IPS-15b (cell line): ENCODE measurements around the gene HDAC11.
"Not testable (repeated sequence)": the region's sequence is repeated elsewhere in the genome, so short reads cannot be mapped to it uniquely, and the experiment has no call there.

ENCODE experiments used
- H3K27me3 ChIP-seq: one replicate; pipeline ENCODE4 v1.6.1; 2013; ENCODE audit warnings: low read length; ENCODE audit not compliant: control insufficient read depth, insufficient read depth
- H3K36me3 ChIP-seq: one replicate; pipeline ENCODE4 v1.6.1; 2013; ENCODE audit warnings: low read length; ENCODE audit not compliant: control insufficient read depth, insufficient read depth
- H3K4me1 ChIP-seq: one replicate; pipeline ENCODE4 v1.6.1; 2013; ENCODE audit warnings: mild to moderate bottlenecking, low read length; ENCODE audit not compliant: control insufficient read depth, insufficient read depth
- H3K4me3 ChIP-seq: one replicate; pipeline ENCODE4 v1.5.1; 2013; ENCODE audit warnings: low read depth, low read length
- H3K9ac ChIP-seq: one replicate; pipeline ENCODE4 v1.6.1; 2013; ENCODE audit warnings: low read depth, mild to moderate bottlenecking, low read length
- H3K9me3 ChIP-seq: one replicate; pipeline ENCODE4 v1.6.1; 2013; ENCODE audit warnings: mild to moderate bottlenecking, low read length; ENCODE audit not compliant: control insufficient read depth, insufficient read depth

HDAC11 gene

DNA sequence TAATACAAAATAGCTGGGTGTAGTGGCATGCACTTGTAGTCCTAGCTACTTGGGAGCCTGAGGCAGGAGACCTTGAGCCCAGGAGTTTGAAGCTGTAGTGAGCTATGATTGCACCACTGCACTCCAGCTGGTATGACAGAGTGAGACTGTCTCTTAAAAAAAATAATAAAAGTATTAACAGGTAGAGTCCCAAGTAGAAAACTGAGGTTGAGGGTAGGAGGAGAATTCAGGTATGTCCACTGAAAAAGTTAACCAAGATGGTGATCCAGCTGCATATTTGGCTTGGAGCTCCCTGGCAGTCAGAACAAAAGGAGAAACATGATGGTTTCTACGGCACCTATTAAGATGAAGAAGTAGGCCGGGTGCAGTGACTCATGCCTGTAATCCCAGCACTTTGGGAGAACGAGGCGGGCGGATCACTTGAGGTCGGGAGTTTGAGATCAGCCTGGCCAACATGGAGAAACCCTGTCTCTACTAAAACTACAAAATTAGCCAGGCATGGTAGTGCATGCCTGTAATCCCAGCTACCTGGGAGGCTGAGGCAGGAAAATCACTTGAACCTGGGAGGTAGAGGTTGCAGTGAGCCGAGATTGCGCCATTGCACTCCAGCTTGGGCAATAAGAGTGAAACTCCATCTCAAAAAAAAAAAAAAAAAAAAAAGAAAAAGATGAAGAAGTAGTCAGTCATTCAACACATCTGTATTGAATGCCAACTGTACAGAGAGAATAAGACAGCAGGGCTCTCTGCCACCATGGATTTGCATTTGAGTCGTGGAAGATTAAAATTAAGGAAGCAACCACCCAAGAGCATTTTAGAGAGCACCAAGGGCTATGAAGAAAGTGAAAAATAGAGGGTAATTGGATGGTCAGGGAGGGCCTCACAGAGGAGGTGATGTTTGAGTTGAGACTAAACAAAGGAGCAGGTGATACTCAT lies 5.8 kb downstream of the HDAC11 start:
- not testable (repeated sequence) for H3K9me3 ChIP-seq, H3K4me1 ChIP-seq

DNA sequence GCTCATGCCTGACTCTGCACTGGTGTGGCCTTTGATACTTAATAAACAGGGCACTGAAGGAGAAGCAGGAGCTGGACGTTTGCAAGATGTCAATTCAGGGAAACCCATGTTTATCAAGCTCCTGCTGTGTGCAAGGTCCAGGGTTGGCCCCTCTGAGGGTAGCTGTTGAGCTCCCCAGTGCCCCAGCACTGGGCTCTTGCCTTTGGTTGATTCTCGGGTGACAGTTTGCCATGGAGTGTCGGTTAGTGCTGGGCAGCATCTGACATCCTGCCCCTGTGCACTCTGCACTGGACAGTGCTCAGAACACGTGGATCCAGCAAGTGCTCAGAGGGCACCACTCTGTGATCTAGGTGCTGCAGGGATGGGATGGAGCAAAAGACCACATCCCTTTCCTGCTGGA lies 7.3 kb downstream of the HDAC11 start:
- Histone ChIP-seq H3K27me3 (no peaks in the 10 kb centered on the region), H3K4me1 (no peaks in the 10 kb centered on the region), H3K9ac (no peak overlapping the region), H3K36me3 (no peaks in the 10 kb centered on the region), H3K9me3 (no peaks in the 10 kb centered on the region), H3K4me3 (no peak overlapping the region)

More for the DNA sequence above, 5.8 kb downstream of the HDAC11 start:
- not testable (repeated sequence) for H3K9ac ChIP-seq, H3K27me3 ChIP-seq, H3K4me3 ChIP-seq, H3K36me3 ChIP-seq

DNA sequence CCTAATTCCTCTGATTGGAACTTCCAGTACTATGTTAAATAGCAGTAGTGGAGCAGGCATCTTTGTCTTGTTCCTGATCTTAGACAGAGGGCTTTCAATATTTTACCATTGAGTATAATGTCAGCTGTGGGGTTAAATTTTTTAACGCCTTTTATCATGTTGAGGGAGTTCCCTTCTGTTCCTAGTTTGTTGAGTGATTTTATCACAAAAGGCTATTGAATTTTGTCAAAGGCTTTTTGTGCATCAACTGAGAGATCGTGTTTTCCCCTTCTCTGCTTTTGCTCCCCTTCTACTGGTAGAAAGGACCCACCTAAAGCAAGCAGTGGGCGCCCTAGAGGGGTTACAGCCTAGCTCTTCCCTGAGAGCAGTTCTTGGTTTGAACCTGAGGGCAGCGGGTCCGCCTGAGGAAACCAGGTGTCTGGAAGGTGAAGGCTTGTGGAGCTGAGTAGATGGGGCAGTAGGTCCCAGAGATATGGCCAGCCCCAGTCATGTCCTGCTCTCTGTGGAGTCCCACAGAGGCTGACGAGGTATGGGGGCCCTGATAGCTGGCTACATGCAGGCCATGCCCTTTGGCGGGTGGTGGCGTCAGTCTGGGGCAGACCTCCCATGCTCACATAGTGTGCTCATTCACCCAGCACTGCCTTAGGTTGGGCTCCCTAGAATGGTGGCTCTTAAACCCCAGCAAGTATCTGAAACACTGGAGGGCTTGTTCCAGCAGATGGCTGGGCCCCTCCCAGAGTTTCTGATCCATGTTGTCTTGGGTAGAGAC lies 11.3 kb downstream of the HDAC11 start:
- Histone ChIP-seq H3K9ac (no peak overlapping the region), H3K36me3 (no peaks in the 10 kb centered on the region), H3K9me3 (no peaks in the 10 kb centered on the region), H3K27me3 (no peaks in the 10 kb centered on the region), H3K4me3 (no peak overlapping the region), H3K4me1 (no peaks in the 10 kb centered on the region)

DNA sequence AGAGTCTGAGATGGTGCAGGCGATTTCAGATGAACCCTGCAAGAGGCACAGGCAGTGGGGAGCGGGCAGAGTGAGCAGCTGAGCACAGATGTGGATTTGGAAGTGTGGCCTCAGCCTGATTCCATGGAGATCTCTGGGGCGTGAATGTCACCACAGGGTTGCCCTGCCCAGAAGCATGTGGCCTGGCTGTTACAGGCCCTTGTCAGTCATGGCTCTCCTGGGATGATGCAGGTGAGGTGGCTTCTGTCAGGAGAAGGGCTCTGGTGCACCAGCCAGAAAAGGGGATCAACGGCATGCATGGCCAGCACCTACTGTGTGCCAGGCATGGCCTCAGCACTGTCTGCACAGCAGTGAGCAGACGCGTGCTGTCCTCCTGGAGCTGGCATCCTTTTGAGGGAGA lies 11.9 kb downstream of the HDAC11 start:
- no peak overlapping the region for H3K4me3 ChIP-seq
- no peak overlapping the region for H3K9ac ChIP-seq
- no peaks in the 10 kb centered on the region for H3K36me3 ChIP-seq
- no peaks in the 10 kb centered on the region for H3K9me3 ChIP-seq
- no peaks in the 10 kb centered on the region for H3K4me1 ChIP-seq
- no peaks in the 10 kb centered on the region for H3K27me3 ChIP-seq

DNA sequence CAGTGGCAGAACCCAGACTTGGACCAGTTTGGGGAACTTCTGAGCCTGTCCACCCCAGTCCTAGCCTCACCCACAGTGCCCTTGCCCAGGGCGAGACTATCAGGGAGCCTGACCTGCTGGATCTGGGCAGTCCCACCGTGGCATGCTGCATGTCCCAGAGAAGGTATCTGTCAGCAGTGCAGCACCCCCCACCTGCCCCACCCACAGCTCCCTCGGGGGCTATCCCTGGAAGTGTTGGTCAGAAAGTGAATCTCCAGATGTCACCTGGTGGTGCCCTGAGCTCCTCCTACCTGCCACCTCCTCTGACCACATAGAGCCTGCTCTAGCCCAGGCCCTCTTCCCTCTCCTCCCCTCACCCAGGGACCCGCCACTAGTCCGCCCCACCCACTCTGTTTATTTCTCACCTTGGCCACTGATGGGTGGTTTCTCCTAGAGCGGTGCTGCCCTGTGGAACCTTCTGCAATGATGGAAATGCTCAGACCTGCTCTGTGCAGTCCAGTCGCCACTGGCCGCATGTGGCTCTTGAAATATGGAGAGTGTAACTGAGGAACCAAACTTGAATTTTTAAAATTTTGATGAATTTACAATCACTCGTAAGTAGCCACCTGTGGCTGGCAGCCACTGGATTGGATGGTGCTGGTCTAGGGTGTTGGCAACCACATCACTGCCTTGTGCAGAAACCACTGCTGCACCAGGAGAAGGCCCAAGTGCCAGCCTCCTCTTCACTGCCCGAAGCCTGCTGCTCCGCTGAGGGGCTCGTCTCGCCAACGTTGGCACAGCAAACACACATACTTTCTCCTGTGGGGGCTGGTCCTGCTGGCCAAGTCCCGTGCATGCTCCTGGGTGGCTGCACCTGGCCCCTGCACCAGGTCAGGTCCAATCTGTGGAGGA lies 13.1 kb downstream of the HDAC11 start:
- no peaks in the 10 kb centered on the region for H3K36me3 ChIP-seq
- no peaks in the 10 kb centered on the region for H3K4me1 ChIP-seq
- no peaks in the 10 kb centered on the region for H3K27me3 ChIP-seq
- H3K4me3 ChIP-seq, result no peak overlapping the region
- no peaks in the 10 kb centered on the region for H3K9me3 ChIP-seq
- no peak overlapping the region for H3K9ac ChIP-seq

DNA sequence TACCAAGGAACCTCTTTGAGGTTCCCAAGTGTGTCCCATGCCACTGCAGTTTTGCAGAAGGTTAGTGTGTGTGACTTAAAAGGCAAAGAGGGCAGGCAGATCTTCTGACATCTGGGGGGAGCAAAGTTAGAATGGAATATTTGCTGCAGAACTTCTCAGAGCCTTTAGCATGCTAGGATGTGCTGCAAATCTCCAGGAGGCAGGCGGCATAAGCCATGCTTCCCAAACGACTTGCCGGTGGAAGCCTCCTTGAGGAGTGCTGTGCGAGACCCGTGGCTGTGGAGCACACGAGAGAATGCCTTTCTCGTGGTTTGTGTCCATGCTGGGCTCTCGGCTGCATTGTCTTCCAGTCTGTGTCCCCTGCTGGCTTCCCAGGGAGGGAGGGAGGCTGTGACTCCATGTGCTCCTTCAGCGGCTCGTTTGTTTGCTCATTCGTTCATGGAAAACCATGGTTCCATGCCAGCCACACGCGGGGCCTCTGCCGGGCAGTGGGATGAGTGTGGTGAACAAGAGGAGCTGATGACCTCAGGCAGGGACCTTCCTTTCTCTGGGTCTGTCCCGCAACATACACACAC lies 13.8 kb downstream of the HDAC11 start:
- H3K36me3 ChIP-seq, result no peaks in the 10 kb centered on the region
- H3K9me3 ChIP-seq, result no peaks in the 10 kb centered on the region
- H3K9ac ChIP-seq, result no peak overlapping the region
- no peak overlapping the region for H3K4me3 ChIP-seq
- H3K27me3 ChIP-seq, result no peaks in the 10 kb centered on the region
- no peaks in the 10 kb centered on the region for H3K4me1 ChIP-seq

DNA sequence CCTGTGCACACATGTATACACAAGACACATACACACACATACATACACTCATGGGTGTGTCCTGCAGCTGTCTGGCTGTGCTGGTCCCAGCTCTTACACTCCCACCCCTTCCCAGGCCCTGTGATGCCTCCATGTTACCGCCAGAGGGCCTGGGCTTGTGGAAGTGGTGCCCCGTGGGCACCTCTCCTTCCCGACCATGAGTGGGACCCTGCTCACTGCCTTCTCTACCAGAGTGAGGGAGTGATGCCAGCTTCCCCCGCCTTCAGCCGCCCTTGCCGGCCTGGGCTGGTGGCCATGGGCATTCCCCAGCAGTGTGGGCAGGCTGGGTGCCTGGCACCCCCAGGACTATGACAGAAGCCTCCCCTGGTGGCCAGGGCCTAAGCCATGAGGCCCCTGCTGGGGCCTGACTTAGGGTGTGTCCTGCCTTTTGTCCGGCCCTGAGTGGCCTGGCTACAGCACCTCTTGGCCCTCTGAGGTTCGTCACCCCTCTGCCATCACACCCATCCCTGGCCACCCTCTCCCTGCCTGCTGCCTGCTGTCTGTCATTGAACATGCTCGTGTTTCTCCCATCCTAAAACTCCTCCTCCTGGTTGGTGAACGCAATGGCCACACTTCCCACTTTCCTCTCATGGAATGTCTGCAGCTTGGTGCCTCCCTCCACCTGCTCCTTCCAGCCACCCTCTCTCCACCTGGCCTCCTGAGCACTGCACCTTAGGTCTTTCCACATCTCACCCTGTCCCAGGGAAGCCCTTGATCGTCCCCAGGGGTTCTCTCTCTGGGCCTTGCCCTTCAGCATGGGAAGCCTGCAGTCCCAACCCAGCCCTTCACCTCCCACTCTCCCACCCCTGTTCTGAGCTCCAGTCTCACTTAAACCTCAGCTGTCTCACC lies 14.6 kb downstream of the HDAC11 start:
- no peaks in the 10 kb centered on the region for H3K4me1 ChIP-seq
- no peaks in the 10 kb centered on the region for H3K27me3 ChIP-seq
- no peaks in the 10 kb centered on the region for H3K9me3 ChIP-seq
- H3K9ac ChIP-seq, result no peak overlapping the region
- no peak overlapping the region for H3K4me3 ChIP-seq
- no peaks in the 10 kb centered on the region for H3K36me3 ChIP-seq

DNA sequence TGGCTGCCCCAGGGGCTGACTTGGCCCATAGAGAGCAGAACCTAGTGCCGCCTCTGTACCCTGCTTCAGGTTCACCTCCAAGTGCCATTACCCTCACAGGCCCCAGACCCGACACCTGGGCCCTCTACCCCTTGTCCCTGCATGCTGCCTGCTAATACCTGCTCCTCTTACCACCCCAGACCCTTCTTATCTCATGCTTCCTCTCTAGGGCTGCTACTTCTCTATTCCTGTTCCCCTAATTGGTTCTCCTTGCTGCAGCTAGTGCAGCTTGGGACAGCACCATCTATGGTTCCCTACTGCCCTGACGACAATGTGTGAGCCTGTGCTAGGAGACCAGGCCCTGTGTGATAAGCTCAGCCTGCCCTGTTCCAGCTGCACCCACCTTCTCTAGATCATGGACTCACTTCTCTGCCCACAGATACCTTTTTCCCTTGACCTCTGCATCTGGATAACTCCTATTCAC lies 15.3 kb downstream of the HDAC11 start:
- no peaks in the 10 kb centered on the region for H3K27me3 ChIP-seq
- H3K9me3 ChIP-seq, result no peaks in the 10 kb centered on the region
- H3K9ac ChIP-seq, result no peak overlapping the region
- no peak overlapping the region for H3K4me3 ChIP-seq
- no peaks in the 10 kb centered on the region for H3K36me3 ChIP-seq
- no peaks in the 10 kb centered on the region for H3K4me1 ChIP-seq

DNA sequence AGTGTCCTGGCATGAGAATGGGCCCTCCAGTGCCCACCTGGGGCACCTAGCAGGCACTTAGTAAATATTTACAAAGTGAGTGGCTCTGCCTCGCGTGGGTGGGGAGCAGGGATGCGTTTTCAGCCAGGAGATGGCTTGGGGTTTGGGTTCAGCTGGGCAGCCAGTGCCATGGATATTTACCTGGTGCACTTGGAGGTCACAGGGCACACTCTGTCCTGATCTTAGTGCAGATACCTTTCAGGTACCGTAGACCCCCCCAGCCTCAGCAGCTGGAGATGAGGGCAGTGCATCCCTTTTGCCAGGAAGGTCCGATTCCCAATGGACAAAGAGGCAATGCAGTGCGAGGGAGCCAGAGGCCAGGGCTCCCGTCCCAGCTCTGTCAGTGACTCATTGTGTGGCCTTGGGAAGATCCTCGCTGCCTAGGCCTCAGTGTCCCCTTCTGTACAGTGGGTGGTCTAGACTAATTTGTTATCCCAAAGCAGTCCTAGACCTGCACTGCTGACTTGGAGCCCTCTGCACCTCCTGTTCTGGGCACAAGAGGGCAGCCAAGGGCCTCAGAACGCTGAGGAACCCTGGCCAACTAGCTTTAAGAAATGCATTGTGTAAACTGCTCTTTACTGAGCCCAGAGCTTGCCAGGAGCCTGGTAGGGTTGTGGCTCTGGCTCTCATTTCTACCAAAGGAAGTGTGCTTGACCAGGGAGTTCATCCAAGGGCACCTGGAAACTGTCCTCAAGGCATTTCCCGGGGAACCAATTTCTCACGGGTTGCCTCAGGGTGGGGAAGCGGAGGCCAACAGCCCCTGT lies 16.0 kb downstream of the HDAC11 start:
- H3K36me3 ChIP-seq, result no peaks in the 10 kb centered on the region
- H3K27me3 ChIP-seq, result no peaks in the 10 kb centered on the region
- H3K9me3 ChIP-seq, result no peaks in the 10 kb centered on the region
- H3K4me3 ChIP-seq, result no peak overlapping the region
- H3K9ac ChIP-seq, result no peak overlapping the region
- no peaks in the 10 kb centered on the region for H3K4me1 ChIP-seq

DNA sequence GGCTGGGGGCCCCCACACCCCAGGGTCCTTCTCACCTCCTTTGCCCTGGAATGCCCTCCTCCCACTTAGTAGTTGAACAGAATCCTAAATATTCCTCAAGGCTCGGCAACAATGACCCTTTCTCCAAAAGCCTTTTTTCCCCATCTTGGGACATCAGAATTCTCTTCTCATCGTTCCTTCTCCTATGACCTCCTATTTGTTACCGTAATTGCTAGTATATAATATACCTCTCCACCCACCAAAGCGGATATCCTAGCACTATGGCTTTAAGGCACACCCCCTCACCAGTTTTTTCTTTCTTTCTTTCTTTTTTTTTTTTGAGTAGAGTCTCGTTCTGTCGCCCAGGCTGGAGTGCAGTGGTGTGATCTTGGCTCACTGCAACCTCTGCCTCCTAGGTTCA lies 16.8 kb downstream of the HDAC11 start:
- Histone ChIP-seq H3K27me3 (no peaks in the 10 kb centered on the region), H3K9ac (no peak overlapping the region), H3K4me3 (no peak overlapping the region), H3K36me3 (no peaks in the 10 kb centered on the region), H3K9me3 (no peaks in the 10 kb centered on the region), H3K4me1 (no peaks in the 10 kb centered on the region)
